A549 treated with AZD9567 at 1 μM for 4 hours (cell line): ENCODE results near the gene FBXL2. TPM values are rescaled to one million over a fixed set of nuclear protein-coding genes. Genes with fewer than 3 reads are reported as not detected.

Source experiments
- total RNA-seq: library from RNA; stranded (reverse); fragments of 200-300 nt; extraction: Qiagen RNA extraction; gene quantifications from 5 replicates; pipeline ENCODE4 v1.2.3, GENCODE V29; 2022; ENCODE audit not compliant: insufficient read depth

Gene FBXL2, protein sequence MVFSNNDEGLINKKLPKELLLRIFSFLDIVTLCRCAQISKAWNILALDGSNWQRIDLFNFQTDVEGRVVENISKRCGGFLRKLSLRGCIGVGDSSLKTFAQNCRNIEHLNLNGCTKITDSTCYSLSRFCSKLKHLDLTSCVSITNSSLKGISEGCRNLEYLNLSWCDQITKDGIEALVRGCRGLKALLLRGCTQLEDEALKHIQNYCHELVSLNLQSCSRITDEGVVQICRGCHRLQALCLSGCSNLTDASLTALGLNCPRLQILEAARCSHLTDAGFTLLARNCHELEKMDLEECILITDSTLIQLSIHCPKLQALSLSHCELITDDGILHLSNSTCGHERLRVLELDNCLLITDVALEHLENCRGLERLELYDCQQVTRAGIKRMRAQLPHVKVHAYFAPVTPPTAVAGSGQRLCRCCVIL
- total RNA-seq: 6.5 to 8.1 TPM (median 8.0 TPM) in 5 replicates

DNA sequence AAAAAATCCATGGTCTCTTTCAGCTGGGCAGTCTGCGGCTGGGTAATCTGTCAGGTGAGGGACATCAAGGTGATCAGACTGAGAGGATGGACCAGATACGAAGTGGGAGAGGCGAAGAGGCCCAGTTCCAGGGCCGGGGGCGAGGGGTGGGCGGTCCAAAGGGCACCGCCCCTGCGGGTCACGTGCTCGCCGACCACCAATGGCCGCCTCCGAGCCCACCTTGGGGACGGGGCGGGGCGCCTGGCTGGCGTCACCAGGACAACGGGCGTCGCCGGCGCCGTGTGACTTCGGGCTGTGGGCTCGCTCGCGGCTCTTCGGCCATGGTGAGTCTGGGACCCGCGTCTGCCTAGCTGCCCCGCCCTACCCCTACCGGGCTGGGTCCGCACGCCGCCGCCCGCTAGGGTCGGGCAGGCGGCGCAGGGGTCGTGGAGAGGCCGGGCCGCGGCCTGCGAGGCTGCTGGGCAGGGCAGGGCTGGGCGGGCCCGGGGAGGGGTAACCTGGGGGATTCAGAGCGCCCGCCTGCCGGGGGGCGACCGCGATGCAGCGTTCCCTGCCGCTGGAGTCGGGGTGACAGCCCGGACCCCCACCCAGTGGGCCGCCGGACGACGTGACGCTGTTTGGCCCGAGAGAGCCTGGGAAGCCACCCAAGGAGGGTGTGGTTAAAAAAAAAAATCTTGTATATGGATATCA, at the start of gene FBXL2:
Gene FBXL2 (plus strand): TSS at position 250 of the 690 bp plus-strand sequence. CDS start 71 bp downstream, at position 321.

Other genes starting within 250 kb of the FBXL2 start
- gene GLB1, start 180.3 kb upstream of the FBXL2 start, total RNA-seq: 65.7 to 77.6 TPM (median 70.7 TPM) in 5 replicates
- gene TMPPE, start 180.3 kb upstream of the FBXL2 start, total RNA-seq: 1.2 to 2.5 TPM (median 1.4 TPM) in 5 replicates
- 268 to 299 TPM (median 289 TPM) in 5 replicates for gene CRTAP, start 163.4 kb upstream of the FBXL2 start, total RNA-seq
- 3.0 to 3.7 TPM (median 3.2 TPM) in 5 replicates for gene SUSD5, start 58.6 kb upstream of the FBXL2 start, total RNA-seq
- gene UBP1, start 163.0 kb downstream of the FBXL2 start, total RNA-seq: 51.7 to 86.6 TPM (median 58.4 TPM) in 5 replicates